Heart right ventricle (tissue), 16 donors: ENCODE measurements around the gene GFPT2. TPM values are rescaled to one million over a fixed set of nuclear protein-coding genes. Genes with fewer than 3 reads are reported as not detected.

Experiments used
- ATAC-seq, 8 donors: fragments of 200-7000 bp; cut with Tn5 transposase; one replicate each; pipeline ENCODE4 v1.9.1; 2020; ENCODE audit warnings: mild to moderate bottlenecking in 8 of 8, moderate library complexity in 8 of 8, moderate number of reproducible peaks in 1 of 8
- DNase-seq, 2 donors: peaks; one replicate each; pipeline ENCODE4 v3.0.0-alpha.2; 2020
- H3K27ac ChIP-seq, 10 donors: fragments of 200-600 bp; sonication (generic) in 2 of 10; one replicate each; pipeline versions ENCODE4 v1.5.0 to v1.8.0; 2020 to 2022; ENCODE audit warnings: mild to moderate bottlenecking in 3 of 10
- H3K27me3 ChIP-seq, 7 donors: fragments of 200-600 bp; one replicate each; pipeline ENCODE4 v1.8.0; 2021 to 2022; ENCODE audit warnings: mild to moderate bottlenecking in 2 of 7
- H3K36me3 ChIP-seq, 9 donors: fragments of 200-600 bp; sonication (generic) in 1 of 9; one replicate each; pipeline versions ENCODE4 v1.5.0 to v1.8.0; 2020 to 2022; ENCODE audit warnings: mild to moderate bottlenecking in 2 of 9
- H3K4me1 ChIP-seq, 9 donors: fragments of 200-600 bp; sonication (generic) in 1 of 9; one replicate each; pipeline versions ENCODE4 v1.5.0 to v1.8.0; 2020 to 2022; ENCODE audit warnings: mild to moderate bottlenecking in 4 of 9
- H3K4me3 ChIP-seq, 10 donors: fragments of 200-600 bp; sonication (generic) in 2 of 10; one replicate each; pipeline versions ENCODE4 v1.5.0 to v1.8.0; 2020 to 2022; ENCODE audit warnings: mild to moderate bottlenecking in 7 of 10, moderate library complexity in 2 of 10
- H3K9me3 ChIP-seq, 11 donors: fragments of 200-600 bp in 10 of 11; sonication (generic) in 2 of 11; one replicate each; pipeline versions ENCODE4 v1.5.0 to v1.8.0; 2013 to 2022; ENCODE audit warnings: mild to moderate bottlenecking in 2 of 11, control low read depth in 1 of 11, moderate library complexity in 1 of 11
- CTCF ChIP-seq, 9 donors: fragments of 200-600 bp; sonication (generic) in 2 of 9; IDR thresholded peaks; one replicate each; pipeline versions ENCODE4 v1.5.0 to v1.8.0; 2021 to 2022; ENCODE audit warnings: antibody characterized with exemption in 9 of 9, mild to moderate bottlenecking in 5 of 9, moderate library complexity in 1 of 9
- WGBS, 2 donors: extraction: QIAGEN DNeasy Blood & Tissue Kit; methylation state at CpG; one replicate each; pipeline ENCODE4 v1.1.7; 2013; ENCODE audit warnings: inconsistent platforms in 1 of 2; 5-methylcytosine and 5-hydroxymethylcytosine counted together
- intact Hi-C, 10 donors: fragments of 100-400 bp; cut with DNase I; formaldehyde crosslinking; loops; one replicate each; pipeline versions ENCODE4 v1.11.1 to v1.14.2; 2022
- polyA plus RNA-seq, 2 donors: library from polyadenylated mRNA; stranded (reverse); fragments of 200-250 nt; gene quantifications; one replicate each; pipeline ENCODE4 v1.2.3, GENCODE V29; 2013
- total RNA-seq, 10 donors: library from RNA; stranded (reverse); fragmentation: NEBNext Ultra II Directional in 3 of 10; extraction: Animal tissue kit (Norgen Biotek cat#: 25700) in 3 of 10; gene quantifications; one replicate each; pipeline versions ENCODE4 v1.2.1 to v1.2.4, GENCODE V29; 2021 to 2023
- donor health status: Arrhythmogenic right ventricular cardiomyopathy.
- donor health status: ischemic (EF 13 %, LVEDD 7.1; RV severe dilation, severe dysfunction).
- donor health status: healthy with polysubstance abuse.
- donor health status: DM: no; HTN: yes; CAD: no.
- donor health status: DM: no; HTN: no; CAD: no.
- donor health status: ischemic (EF 25% LVEDD 6.9; RV normal size, moderate dysfunction).
- donor health status: ischemic (EF 25% LVEDD 5.7; RV mildly dilated, moderate dysfunction).
- donor health status: healthy.
- donor health status: DM: yes; HTN: yes; CAD: no.
- donor health status: Ischemic cardiomyopathy.
- donor health status: ischemic (EF 35%, LVEDD 5.7; RV mildly dilated, moderate dysfunction).
- donor health status: nonischemic (EF 11% LVEDD 7.7; RV severe dilation, severe dysfunction).
- donor health status: DM: yes; HTN: yes; CAD: no.
- donor health status: PGD.
- donor health status: ischemic (EF 29% LVEDD 5.4; RV normal size, mild dysfunction).
- donor health status: nonischemic (EF 23%, LVEDD 6.1; RV moderate dilation, normal function).

GFPT2 gene
- total and polyA plus RNA-seq, 12 donors: 2.5 to 19.4 (median 6.9) TPM

GRCh38 chr5:180354966-180355365, 1.8 kb upstream of the GFPT2 start:
- H3K9me3 ChIP-seq: no peaks in the 10 kb centered on the region
- WGBS, 2 donors: 88 to 95% methylated on average over 5 of the region's 5 CpGs
- ATAC-seq: no peak
- intact Hi-C loops: no loop called here
- H3K4me3 ChIP-seq: no peak overlapping the region
- peaks cover 0 to 64% (median 34%) of the 10 kb centered on the region in 7 donors for H3K27me3 ChIP-seq
- DNase-seq: no peak
- no peak overlapping the region for H3K27ac ChIP-seq
- H3K36me3 ChIP-seq: no peaks in the 10 kb centered on the region
- H3K4me1 ChIP-seq: peaks cover 4 to 40% (median 22%) of the 10 kb centered on the region in 9 donors
- no peak for TF ChIP-seq CTCF (IDR thresholded peaks at IDR 0.05)

DNA sequence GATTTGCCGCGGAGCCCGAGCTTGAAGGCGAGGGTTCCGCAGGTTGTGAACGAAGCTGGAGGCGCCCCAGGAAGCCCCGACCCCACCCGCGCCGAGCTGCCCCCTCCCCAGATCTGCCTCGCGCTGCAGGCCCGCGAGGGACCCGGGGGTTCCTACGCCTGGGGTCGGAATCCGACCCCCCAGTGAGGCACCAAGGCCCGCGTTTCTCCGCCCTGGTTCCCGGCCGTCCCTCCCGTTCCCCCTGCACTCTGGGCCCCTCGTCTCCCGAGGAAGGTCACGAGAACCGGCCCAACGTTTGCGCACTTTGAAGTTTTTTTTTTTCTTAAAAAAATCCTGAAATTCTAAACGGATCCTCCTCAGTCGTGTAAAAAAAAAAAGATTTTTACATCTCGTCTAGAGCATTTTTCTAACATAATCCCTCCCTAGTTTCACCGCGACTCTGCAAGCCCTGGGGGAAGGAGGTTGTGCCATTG, 880 bp upstream of the GFPT2 start:
- H3K9me3 ChIP-seq: no peaks in the 10 kb centered on the region
- TF ChIP-seq CTCF (IDR thresholded peaks at IDR 0.05): no peak
- DNase-seq: no peak
- peaks cover 0 to 64% (median 34%) of the 10 kb centered on the region in 7 donors for H3K27me3 ChIP-seq
- H3K4me1 ChIP-seq: peaks cover 4 to 40% (median 22%) of the 10 kb centered on the region in 9 donors
- peak in 1 of 8 donors; percentile 7 for ATAC-seq
- H3K27ac ChIP-seq: peak overlapping the region in 3 of 10 donors; percentile 22 to 79 (median 64)
- intact Hi-C loops: no loop called here
- 5 to 6% methylated on average over 36 of the region's 36 CpGs for whole genome bisulfite sequencing, 2 donors
- H3K4me3 ChIP-seq: peak overlapping the region; percentile 47 to 72 (median 62)
- no peaks in the 10 kb centered on the region for H3K36me3 ChIP-seq

GRCh38 chr5:180352116-180353047, 754 bp downstream of the GFPT2 start:
- Histone ChIP-seq H3K27ac (peak overlapping the region in 9 of 10 donors; percentile 52 to 81 (median 76)), H3K36me3 (no peaks in the 10 kb centered on the region), H3K9me3 (no peaks in the 10 kb centered on the region), H3K4me1 (peaks cover 4 to 49% (median 22%) of the 10 kb centered on the region in 9 donors), H3K4me3 (peak overlapping the region; percentile 47 to 72 (median 62)), H3K27me3 (peaks cover 0 to 73% (median 34%) of the 10 kb centered on the region in 7 donors)
- 8 to 10% methylated on average over 82 to 95 of the region's 95 CpGs for WGBS, 2 donors
- intact Hi-C loops: no loop called here
- DNase-seq (peak in 1 of 2 donors; percentile 49), ATAC-seq (peak; percentile 12 to 59 (median 28))
- peak in 1 of 9 donors; percentile 4 for TF ChIP-seq CTCF (IDR thresholded peaks at IDR 0.05)

DNA sequence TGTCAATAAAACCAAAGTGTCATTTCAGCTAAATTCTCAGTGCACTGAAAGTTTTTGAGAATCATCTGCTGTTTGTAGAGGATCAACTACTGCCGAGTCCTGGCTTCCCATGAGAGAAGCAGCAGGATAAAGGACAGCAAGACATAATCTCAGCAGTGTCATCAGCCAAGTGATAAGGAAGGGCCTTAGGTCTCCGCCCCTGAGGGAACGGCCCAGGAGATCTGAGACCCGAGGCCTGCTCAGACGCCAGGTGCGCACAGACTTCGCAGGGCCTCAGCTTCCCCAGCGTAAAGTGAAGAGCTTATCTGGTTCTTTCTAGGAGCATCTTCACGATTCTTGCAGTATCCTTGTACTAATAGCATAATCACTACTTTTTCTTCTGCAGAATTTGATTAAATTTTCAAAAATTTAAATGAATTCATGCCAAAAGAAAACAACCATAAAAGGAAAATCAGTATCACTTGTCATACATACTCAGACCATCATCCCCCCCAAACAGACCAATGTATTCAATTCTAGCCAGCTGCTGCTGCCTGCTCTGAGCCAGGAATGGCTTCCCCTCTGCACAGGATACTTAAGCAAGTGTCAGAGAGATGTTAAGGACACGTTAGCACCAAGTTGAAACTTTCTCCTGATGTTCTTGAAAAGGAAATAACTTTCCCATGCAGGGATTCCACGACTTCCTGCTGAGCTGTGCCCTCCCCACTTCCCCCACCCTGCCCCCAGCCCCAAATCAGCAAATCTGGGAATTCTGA, 2.2 kb downstream of the GFPT2 start:
- H3K27me3 ChIP-seq: peaks cover 0 to 67% (median 33%) of the 10 kb centered on the region in 7 donors
- peaks cover 4 to 49% (median 22%) of the 10 kb centered on the region in 9 donors for H3K4me1 ChIP-seq
- peak overlapping the region in 6 of 10 donors; percentile 47 to 72 (median 66) for H3K4me3 ChIP-seq
- TF ChIP-seq CTCF (IDR thresholded peaks at IDR 0.05): no peak
- ATAC-seq: no peak
- intact Hi-C loops: no loop called here
- no peak for DNase-seq
- H3K36me3 ChIP-seq: no peaks in the 10 kb centered on the region
- H3K9me3 ChIP-seq: no peaks in the 10 kb centered on the region
- H3K27ac ChIP-seq: peak overlapping the region in 1 of 10 donors; percentile 14
- WGBS, 2 donors: 65 to 66% methylated on average over 11 of the region's 11 CpGs
